Caco-2 (cell line): ENCODE data around the gene CIAO1. TPM values are rescaled to one million over a fixed set of nuclear protein-coding genes. Genes with fewer than 3 reads are reported as not detected.

Source experiments
- BruUV-seq: library from RNA; stranded (reverse); fragments of 400-500 nt; replicated peaks from 2 replicates; lab custom pipeline; 2021; lab: Mats Ljungman, UMichigan
- CTCF ChIA-PET: fragments of 300-600 bp; sonication (Branson Sonifier 250); formaldehyde crosslinking; loops from one replicate; lab custom pipeline; 2022; ENCODE audit warnings: antibody characterized with exemption; lab: Charles Lee
- POLR2A ChIA-PET: fragments of 300-600 bp; sonication (Branson Sonifier 250); formaldehyde crosslinking; loops from one replicate; lab custom pipeline; 2022; ENCODE audit warnings: antibody characterized with exemption; lab: Charles Lee
- DNase-seq, 2 experiments: peaks; one replicate each; pipeline versions ENCODE4 v3.0.0 to v3.0.0-alpha.2; 2020 to 2022
- H3K27me3 ChIP-seq: replicated peaks from 2 replicates; pipeline ENCODE4 v1.6.0; 2011; ENCODE audit warnings: low read length; ENCODE audit not compliant: control insufficient read depth, insufficient read depth
- H3K36me3 ChIP-seq: 2 replicates; pipeline ENCODE4 v1.5.1; 2011; ENCODE audit warnings: low read length; ENCODE audit not compliant: control insufficient read depth, insufficient read depth
- H3K4me1 ChIP-seq: fragments of 250-450 bp; sonication (Bioruptor Pico); 2 replicates; pipeline ENCODE4 v1.5.1; 2020; ENCODE audit warnings: mild to moderate bottlenecking
- H3K4me3 ChIP-seq: 2 replicates; pipeline ENCODE4 v1.5.1; 2011; ENCODE audit warnings: low read depth, mild to moderate bottlenecking, control low read depth, low read length
- H3K9me3 ChIP-seq: fragments of 250-450 bp; sonication (Bioruptor Pico); 2 replicates; pipeline ENCODE4 v1.5.1; 2020; ENCODE audit warnings: mild to moderate bottlenecking, moderate library complexity
- H3K27ac Mint-ChIP-seq: one replicate; pipeline ENCODE4 v1.8.0; 2022; ENCODE audit warnings: mixed read lengths; ENCODE audit not compliant: unreplicated experiment
- H3K27me3 Mint-ChIP-seq: one replicate; pipeline ENCODE4 v1.8.0; 2022; ENCODE audit warnings: mixed read lengths; ENCODE audit not compliant: insufficient read depth, unreplicated experiment
- H3K36me3 Mint-ChIP-seq: one replicate; pipeline ENCODE4 v1.8.0; 2022; ENCODE audit warnings: mild to moderate bottlenecking, mixed read lengths; ENCODE audit not compliant: insufficient read depth, unreplicated experiment
- H3K4me1 Mint-ChIP-seq: one replicate; pipeline ENCODE4 v1.8.0; 2022; ENCODE audit warnings: low read depth, mixed read lengths; ENCODE audit not compliant: unreplicated experiment
- H3K4me3 Mint-ChIP-seq: one replicate; pipeline ENCODE4 v1.8.0; 2022; ENCODE audit warnings: mild to moderate bottlenecking, moderate library complexity, mixed read lengths; ENCODE audit not compliant: unreplicated experiment
- H3K9me3 Mint-ChIP-seq: one replicate; pipeline ENCODE4 v1.8.0; 2022; ENCODE audit warnings: mixed read lengths; ENCODE audit not compliant: unreplicated experiment
- CTCF ChIP-seq, 2 experiments: fragments of 200-600 bp in 1 of 2; IDR thresholded peaks; 1 replicate in 1 of 2; 2 replicates in 1 of 2; pipeline versions ENCODE4 v1.5.1 to v1.8.0; 2011 to 2022; ENCODE audit warnings: antibody characterized with exemption in 1 of 2, control low read depth in 1 of 2, inconsistent platforms in 1 of 2, low read depth in 1 of 2, low read length in 1 of 2, mild to moderate bottlenecking in 1 of 2, moderate library complexity in 1 of 2; ENCODE audit not compliant: insufficient read depth in 1 of 2, severe bottlenecking in 1 of 2, unreplicated experiment in 1 of 2
- intact Hi-C: fragments of 100-400 bp; cut with micrococcal nuclease; formaldehyde crosslinking; loops from one replicate; pipeline ENCODE4 v1.10.0; 2022; ENCODE audit not compliant: unreplicated experiment
- total RNA-seq: library from RNA; stranded (reverse); gene quantifications from 2 replicates; pipeline ENCODE4 v1.2.3, GENCODE V29; 2022

Gene CIAO1
- total RNA-seq, 1 experiment from 2014 or later: 97.9 TPM

- DNase-seq: no peak
- intact Hi-C loops: no loop called here
- H3K4me3 Mint-ChIP-seq: no peak overlapping the region
Measured at GRCh38 chr2:96245609-96246390, 20.2 kb upstream of the CIAO1 start.

DNA sequence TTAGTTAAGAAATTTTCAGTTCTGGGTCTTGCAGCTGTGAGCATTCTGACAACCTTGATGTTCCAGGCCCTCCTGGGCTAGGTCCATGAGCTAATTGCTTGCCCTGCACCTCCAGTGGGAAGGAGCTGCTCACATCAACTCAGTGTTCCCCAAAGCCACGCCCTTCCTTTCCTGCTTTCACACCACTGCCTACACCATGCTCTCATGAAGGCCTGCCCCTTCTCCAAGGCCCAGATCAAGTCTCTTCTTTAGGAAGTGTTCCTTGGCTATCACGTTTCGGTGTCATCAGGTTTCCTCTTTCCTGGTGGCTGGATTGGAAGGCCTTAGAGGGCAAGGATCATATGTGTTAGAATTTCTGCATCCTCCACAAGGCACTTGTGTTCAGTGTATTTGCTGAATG lies 19.0 kb upstream of the CIAO1 start:
- Histone ChIP-seq H3K4me1 (no peaks in the 10 kb centered on the region; the same call in 1 of the 2 replicates), H3K27me3 (no peaks in the 10 kb centered on the region), H3K4me3 (no peak overlapping the region), H3K36me3 (peaks cover 2% of the 10 kb centered on the region; the same call in 1 of the 2 replicates), H3K9me3 (no peaks in the 10 kb centered on the region)
- H3K9me3 Mint-ChIP-seq: no peaks in the 10 kb centered on the region
- TF ChIP-seq CTCF (IDR thresholded peaks at IDR 0.05; ENCODE audit: insufficient read depth in 1 of 2, low read depth in 1 of 2, low read length in 1 of 2, severe bottlenecking in 1 of 2, unreplicated experiment in 1 of 2): no peak
- no peak overlapping the region for H3K4me3 Mint-ChIP-seq
- ChIA-PET POLR2A (interaction anchor here (0.5 kb wide), 2 partner anchors 60 to 513 kb away, joined by 4 read pairs; no protein-coding TSS in a partner anchor), CTCF (no interaction called here)
- H3K4me1 Mint-ChIP-seq: no peaks in the 10 kb centered on the region
- no peak for DNase-seq
- no peaks in the 10 kb centered on the region for H3K27me3 Mint-ChIP-seq
- peaks cover 30% of the 10 kb centered on the region for H3K36me3 Mint-ChIP-seq
- no TSS peak for BruUV-seq
- intact Hi-C loops: no loop called here
- no peak overlapping the region for H3K27ac Mint-ChIP-seq

More at GRCh38 chr2:96245609-96246390, 20.2 kb upstream of the CIAO1 start:
- TF ChIP-seq CTCF (IDR thresholded peaks at IDR 0.05; ENCODE audit: insufficient read depth in 1 of 2, low read depth in 1 of 2, low read length in 1 of 2, severe bottlenecking in 1 of 2, unreplicated experiment in 1 of 2): no peak
- no peaks in the 10 kb centered on the region for H3K4me1 Mint-ChIP-seq
- Histone ChIP-seq H3K36me3 (no peaks in the 10 kb centered on the region), H3K4me3 (no peak overlapping the region), H3K4me1 (no peaks in the 10 kb centered on the region; the same call in 1 of the 2 replicates), H3K27me3 (no peaks in the 10 kb centered on the region), H3K9me3 (no peaks in the 10 kb centered on the region)
- ChIA-PET POLR2A (no interaction called here), CTCF (interaction anchor here (0.8 kb wide), 1 partner anchor 108 kb away, joined by 3 read pairs; the partner anchor contains the start of gene ASTL)
- no peaks in the 10 kb centered on the region for H3K9me3 Mint-ChIP-seq
- no peak overlapping the region for H3K27ac Mint-ChIP-seq
- no TSS peak for BruUV-seq
- H3K27me3 Mint-ChIP-seq: no peaks in the 10 kb centered on the region
- H3K36me3 Mint-ChIP-seq: peaks cover 30% of the 10 kb centered on the region

DNA sequence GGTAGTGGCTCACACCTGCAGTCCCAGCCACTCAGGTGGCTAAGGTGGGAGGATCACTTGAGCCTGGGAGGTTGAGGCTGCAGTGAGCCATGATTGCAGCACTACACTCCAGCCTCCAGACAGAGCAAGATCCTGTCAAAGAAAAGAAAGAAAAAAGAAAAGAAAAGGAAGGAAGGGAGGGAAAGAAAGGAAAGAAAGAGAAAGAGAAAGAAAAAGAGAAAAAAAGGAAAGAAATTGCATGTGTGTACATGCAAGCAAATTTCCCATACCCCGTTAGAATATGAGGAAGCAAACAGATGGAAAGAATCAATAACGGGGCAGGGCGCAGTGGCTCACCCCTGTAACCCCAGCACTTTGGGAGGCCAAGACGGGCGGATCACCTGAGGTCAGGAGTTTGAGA lies 18.1 kb upstream of the CIAO1 start:
- POLR2A ChIA-PET: no interaction called here
- H3K4me3 Mint-ChIP-seq: no peak overlapping the region
- H3K4me1 Mint-ChIP-seq: no peaks in the 10 kb centered on the region
- BruUV-seq: no TSS peak
- peaks cover 2% of the 10 kb centered on the region; the same call in 1 of the 2 replicates for H3K36me3 ChIP-seq
- no peaks in the 10 kb centered on the region for H3K27me3 Mint-ChIP-seq
- no peak for DNase-seq
- no peaks in the 10 kb centered on the region; the same call in 1 of the 2 replicates for H3K4me1 ChIP-seq
- no peak overlapping the region for H3K4me3 ChIP-seq
- H3K9me3 ChIP-seq: no peaks in the 10 kb centered on the region
- CTCF ChIA-PET: no interaction called here
- H3K27ac Mint-ChIP-seq: no peak overlapping the region
- peaks cover 39% of the 10 kb centered on the region for H3K36me3 Mint-ChIP-seq
- no peaks in the 10 kb centered on the region for H3K9me3 Mint-ChIP-seq
- no peaks in the 10 kb centered on the region for H3K27me3 ChIP-seq
- intact Hi-C loops: no loop called here
- no peak for TF ChIP-seq CTCF (IDR thresholded peaks at IDR 0.05; ENCODE audit: insufficient read depth in 1 of 2, low read depth in 1 of 2, low read length in 1 of 2, severe bottlenecking in 1 of 2, unreplicated experiment in 1 of 2)
